Peyer's patch (tissue), 4 donors: Measurements from ENCODE around the gene CIP2A.
"Not testable (repeated sequence)": the region's sequence is repeated elsewhere in the genome, so short reads cannot be mapped to it uniquely, and the experiment has no call there.

Experiments used
- CTCF ChIP-seq, 6 experiments: fragments of 450-650 bp in 4 of 6; fragments of 200-600 bp in 2 of 6; sonication (generic) in 1 of 6; IDR thresholded peaks; one replicate each; pipeline ENCODE4 v1.5.1; 2017 to 2019; ENCODE audit warnings: antibody characterized with exemption in 6 of 6, mild to moderate bottlenecking in 3 of 6, moderate library complexity in 1 of 6
- POLR2A ChIP-seq, 2 donors: fragments of 450-650 bp; IDR thresholded peaks; one replicate each; pipeline ENCODE4 v1.5.1; 2017; ENCODE audit warnings: antibody characterized with exemption in 2 of 2, mild to moderate bottlenecking in 2 of 2, moderate library complexity in 2 of 2

GRCh38 chr3:108616090-108616489 lies 26.9 kb upstream of the CIP2A start:
- TF ChIP-seq CTCF, POLR2A (IDR thresholded peaks at IDR 0.05): not testable (repeated sequence)
